T-cell (primary cell): Measurements from ENCODE around the gene GRID1. TPM values are rescaled to one million over a fixed set of nuclear protein-coding genes. Genes with fewer than 3 reads are reported as not detected.
"Not testable (repeated sequence)": the region's sequence is repeated elsewhere in the genome, so short reads cannot be mapped to it uniquely, and the experiment has no call there.

Experiments
- ATAC-seq, 4 experiments: fragments of 200-7000 bp in 3 of 4; fragments of 150-1000 bp in 1 of 4; cut with Tn5 transposase; replicated peaks in 1 of 4; 1 replicate in 3 of 4; 2 replicates in 1 of 4; pipeline ENCODE4 v1.10.0; 2021; ENCODE audit warnings: moderate library complexity in 3 of 4, mild to moderate bottlenecking in 2 of 4, moderate number of reproducible peaks in 1 of 4
- CTCF ChIA-PET, 2 donors: fragments of 300-600 bp; sonication (Branson Sonifier 250); formaldehyde crosslinking; loops; one replicate each; lab custom pipeline; 2022; ENCODE audit warnings: antibody characterized with exemption in 2 of 2; lab: Charles Lee
- POLR2A ChIA-PET, 2 donors: fragments of 300-600 bp; sonication (Branson Sonifier 250); formaldehyde crosslinking; loops; one replicate each; lab custom pipeline; 2022; ENCODE audit warnings: antibody characterized with exemption in 2 of 2; lab: Charles Lee
- DNase-seq, 35 experiments: peaks; one replicate each; pipeline versions ENCODE4 v3.0.0 to v3.0.0-alpha.2; 2013 to 2023
- H3K27ac ChIP-seq: one replicate; pipeline ENCODE4 v1.5.1; 2013; ENCODE audit warnings: low read length
- H3K27me3 ChIP-seq, 2 experiments: replicated peaks in 1 of 2; 1 replicate in 1 of 2; 2 replicates in 1 of 2; pipeline versions ENCODE4 v1.6.1 to v1.7.0; 2013; ENCODE audit warnings: low read length in 1 of 2, mixed read lengths in 1 of 2; ENCODE audit not compliant: control insufficient read depth in 2 of 2, insufficient read depth in 2 of 2; ENCODE audit errors: extremely low read depth in 1 of 2
- H3K36me3 ChIP-seq, 2 donors: 1 replicate in 1 of 2; 2 replicates in 1 of 2; pipeline versions ENCODE4 v1.6.1 to v1.7.0; 2013; ENCODE audit warnings: low read length in 1 of 2; ENCODE audit not compliant: control insufficient read depth in 2 of 2, insufficient read depth in 1 of 2; ENCODE audit errors: extremely low read depth in 1 of 2
- H3K4me1 ChIP-seq, 2 experiments: 1 replicate in 1 of 2; 2 replicates in 1 of 2; pipeline versions ENCODE4 v1.6.1 to v1.7.0; 2013; ENCODE audit warnings: low read length in 2 of 2, mixed read lengths in 1 of 2; ENCODE audit not compliant: insufficient read depth in 2 of 2, control insufficient read depth in 1 of 2; ENCODE audit errors: extremely low read depth in 1 of 2
- H3K4me3 ChIP-seq, 2 donors: 1 replicate in 1 of 2; 2 replicates in 1 of 2; pipeline versions ENCODE4 v1.5.1 to v1.7.0; 2013; ENCODE audit warnings: mild to moderate bottlenecking in 2 of 2, low read length in 1 of 2, moderate library complexity in 1 of 2; ENCODE audit not compliant: control insufficient read depth in 1 of 2; ENCODE audit errors: extremely low read depth in 1 of 2
- H3K9me3 ChIP-seq: 2 replicates; pipeline ENCODE4 v1.7.0; 2013
- H3K27ac Mint-ChIP-seq, 2 donors: one replicate each; pipeline ENCODE4 v1.8.0; 2020 to 2021; ENCODE audit warnings: mild to moderate bottlenecking in 2 of 2, mixed read lengths in 2 of 2
- H3K27me3 Mint-ChIP-seq, 2 donors: one replicate each; pipeline ENCODE4 v1.8.0; 2021 to 2022; ENCODE audit warnings: mixed read lengths in 2 of 2
- H3K36me3 Mint-ChIP-seq: one replicate; pipeline ENCODE4 v1.8.0; 2021; ENCODE audit warnings: mixed read lengths
- H3K4me1 Mint-ChIP-seq, 3 donors: one replicate each; pipeline ENCODE4 v1.8.0; 2020 to 2022; ENCODE audit warnings: mixed read lengths in 3 of 3, mild to moderate bottlenecking in 1 of 3
- H3K4me3 Mint-ChIP-seq, 3 donors: one replicate each; pipeline ENCODE4 v1.8.0; 2020 to 2022; ENCODE audit warnings: mild to moderate bottlenecking in 3 of 3, mixed read lengths in 3 of 3, moderate library complexity in 3 of 3
- H3K9me3 Mint-ChIP-seq, 3 donors: one replicate each; pipeline ENCODE4 v1.8.0; 2020 to 2022; ENCODE audit warnings: mixed read lengths in 3 of 3
- WGBS: methylation state at CpG from one replicate; pipeline ENCODE4 v1.1.5; 2013; ENCODE audit warnings: missing lambda C conversion rate; ENCODE audit not compliant: insufficient coverage; 5-methylcytosine and 5-hydroxymethylcytosine counted together
- total RNA-seq, 35 experiments: library from RNA in 6 of 35; stranded (reverse) in 6 of 35; fragments of 120-200 nt in 1 of 35; gene quantifications; one replicate each; pipeline versions ENCODE4 v1.2.1 to v1.2.4 and lab custom pipeline; 2013 to 2026

Gene GRID1
- total RNA-seq, 5 donors from 2014 or later (not counting 1 experiment from before 2014, with no cell fraction given) = 0.68 TPM; not detected in 4

DNA sequence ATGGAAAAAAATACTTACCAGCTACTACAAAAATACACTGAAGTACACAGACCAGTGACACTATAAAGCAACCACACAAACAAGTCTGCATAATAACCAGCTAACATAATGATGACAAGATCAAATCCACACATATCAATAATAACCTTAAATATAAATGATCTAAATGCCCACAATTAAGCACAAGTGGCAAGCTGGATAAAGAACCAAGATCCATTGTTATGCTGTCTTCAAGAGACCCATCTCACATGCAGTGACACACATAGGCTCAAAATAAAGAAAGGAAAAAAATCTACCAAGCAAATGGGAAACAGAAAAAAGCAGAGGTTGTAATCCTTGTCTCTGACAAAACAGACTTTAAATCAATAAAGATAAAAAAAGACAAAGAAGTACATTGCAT is 527.9 kb downstream of the GRID1 start:
- ATAC-seq, H3K9me3 ChIP-seq, H3K36me3 ChIP-seq, H3K27ac ChIP-seq, H3K27ac Mint-ChIP-seq, H3K36me3 Mint-ChIP-seq, H3K4me3 ChIP-seq, H3K4me3 Mint-ChIP-seq, POLR2A ChIA-PET, H3K27me3 ChIP-seq, DNase-seq, H3K4me1 Mint-ChIP-seq, CTCF ChIA-PET, H3K4me1 ChIP-seq: not testable (repeated sequence)
- peaks cover 31 to 48% (median 41%) of the 10 kb centered on the region in 3 donors for H3K9me3 Mint-ChIP-seq
- H3K27me3 Mint-ChIP-seq = peaks cover 0 to 11% of the 10 kb centered on the region in 2 donors

GRCh38 chr10:85832988-85833387 is 533.6 kb downstream of the GRID1 start:
- Mint-ChIP-seq H3K27me3 (peaks cover 0 to 8% of the 10 kb centered on the region in 2 donors), H3K9me3 (peaks cover 16 to 24% (median 22%) of the 10 kb centered on the region in 3 donors), H3K36me3 (no peaks in the 10 kb centered on the region), H3K4me3 (no peak overlapping the region), H3K27ac (no peak overlapping the region), H3K4me1 (no peaks in the 10 kb centered on the region)
- CTCF ChIA-PET = no interaction called here
- H3K27me3 ChIP-seq = peaks cover 0 to 5% of the 10 kb centered on the region in 2 experiments
- WGBS = 63% methylated on average over 1 of the region's 1 CpG
- no peak overlapping the region for H3K27ac ChIP-seq
- POLR2A ChIA-PET = no interaction called here
- ATAC-seq (no peak), DNase-seq (no peak)
- no peak overlapping the region for H3K4me3 ChIP-seq
- peaks cover 2% of the 10 kb centered on the region for H3K9me3 ChIP-seq
- H3K36me3 ChIP-seq = no peaks in the 10 kb centered on the region
- no peaks in the 10 kb centered on the region for H3K4me1 ChIP-seq

DNA sequence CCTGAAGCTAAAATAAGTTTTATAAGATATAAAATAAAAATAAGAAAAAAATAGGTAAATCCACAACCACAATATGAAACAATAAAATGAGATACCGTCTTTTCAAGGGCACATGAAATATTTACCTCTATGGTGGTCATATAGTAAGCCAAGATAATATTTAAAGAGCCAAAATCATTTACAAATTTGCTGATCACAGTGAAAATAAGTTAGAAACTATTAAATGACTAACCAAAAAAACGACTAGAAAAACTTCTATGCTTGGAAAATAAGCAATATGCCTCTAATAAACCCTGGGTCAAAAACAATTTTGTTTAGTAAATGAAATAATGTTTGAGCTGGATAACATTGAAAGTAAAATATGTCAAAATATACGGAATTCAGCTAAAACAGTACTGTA is 535.2 kb downstream of the GRID1 start:
- ChIA-PET CTCF (no interaction called here), POLR2A (no interaction called here)
- Mint-ChIP-seq H3K4me3 (no peak overlapping the region), H3K36me3 (no peaks in the 10 kb centered on the region), H3K27ac (no peak overlapping the region), H3K9me3 (peaks cover 13 to 20% (median 17%) of the 10 kb centered on the region in 3 donors), H3K4me1 (no peaks in the 10 kb centered on the region), H3K27me3 (peaks cover 10 to 11% of the 10 kb centered on the region in 2 donors)
- Histone ChIP-seq H3K9me3 (peaks cover 2% of the 10 kb centered on the region), H3K27ac (no peak overlapping the region), H3K36me3 (no peaks in the 10 kb centered on the region), H3K4me1 (no peaks in the 10 kb centered on the region), H3K27me3 (peaks cover 0 to 4% of the 10 kb centered on the region in 2 experiments), H3K4me3 (no peak overlapping the region)
- WGBS = no CpG with 5 or more reads among the region's 3 CpGs
- ATAC-seq (no peak), DNase-seq (no peak)

- ChIA-PET POLR2A (no interaction called here), CTCF (no interaction called here)
- Mint-ChIP-seq H3K27ac (no peak overlapping the region), H3K36me3 (no peaks in the 10 kb centered on the region), H3K9me3 (peaks cover 0 to 13% (median 3%) of the 10 kb centered on the region in 3 donors), H3K4me3 (no peak overlapping the region), H3K27me3 (peaks cover 10 to 11% of the 10 kb centered on the region in 2 donors), H3K4me1 (no peaks in the 10 kb centered on the region)
- DNase-seq (no peak), ATAC-seq (no peak)
- H3K9me3 ChIP-seq = peaks cover 2% of the 10 kb centered on the region
- no peaks in the 10 kb centered on the region for H3K4me1 ChIP-seq
- no peaks in the 10 kb centered on the region for H3K36me3 ChIP-seq
- no peak overlapping the region for H3K4me3 ChIP-seq
- 92% methylated on average over 4 of the region's 4 CpGs for WGBS
- H3K27ac ChIP-seq = no peak overlapping the region
- H3K27me3 ChIP-seq = peaks cover 0 to 8% of the 10 kb centered on the region in 2 experiments
These were observed 540.2 kb downstream of the GRID1 start for GRCh38 chr10:85826377-85826776.

DNA sequence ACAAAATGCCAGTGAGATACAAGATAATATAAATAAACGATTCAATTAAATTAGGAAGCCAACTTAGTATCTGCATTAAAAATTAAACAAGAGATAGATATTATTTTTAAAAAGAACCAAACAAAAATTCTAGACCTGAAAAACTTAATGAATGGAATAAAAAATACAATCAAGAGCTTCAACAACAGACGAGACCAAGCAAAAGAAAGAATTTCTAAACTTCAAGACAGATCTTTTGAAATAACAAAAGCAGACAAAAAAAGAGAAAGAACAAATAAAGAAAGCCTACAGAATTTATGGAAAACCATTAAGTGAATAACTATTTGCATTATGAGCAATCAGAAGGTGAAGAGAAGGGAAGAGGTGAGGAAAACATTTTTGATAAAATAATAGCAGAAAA is 555.2 kb downstream of the GRID1 start:
- Histone ChIP-seq H3K4me3 (no peak overlapping the region), H3K9me3 (peaks cover 5% of the 10 kb centered on the region), H3K4me1 (no peaks in the 10 kb centered on the region), H3K27ac (no peak overlapping the region), H3K36me3 (no peaks in the 10 kb centered on the region), H3K27me3 (no peaks in the 10 kb centered on the region)
- no peak for DNase-seq
- Mint-ChIP-seq H3K9me3 (peaks cover 15 to 30% (median 19%) of the 10 kb centered on the region in 3 donors), H3K4me1 (no peaks in the 10 kb centered on the region), H3K36me3 (peaks cover 6% of the 10 kb centered on the region), H3K4me3 (no peak overlapping the region), H3K27me3 (no peaks in the 10 kb centered on the region), H3K27ac (no peak overlapping the region)
- no peak for ATAC-seq
- ChIA-PET CTCF (no interaction called here), POLR2A (interaction anchor here in 1 of 2 donors (0.6 kb wide), 1 partner anchor 207 kb away, joined by 3 read pairs; no protein-coding TSS in a partner anchor)
- WGBS = no CpG with 5 or more reads among the region's 2 CpGs

- 88% methylated on average over 1 of the region's 1 CpG for whole genome bisulfite sequencing
- H3K27ac ChIP-seq = no peak overlapping the region
- no peak for ATAC-seq
- POLR2A ChIA-PET = no interaction called here
- H3K4me1 ChIP-seq = no peaks in the 10 kb centered on the region
- peaks cover 15 to 30% (median 19%) of the 10 kb centered on the region in 3 donors for H3K9me3 Mint-ChIP-seq
- H3K4me1 Mint-ChIP-seq = no peaks in the 10 kb centered on the region
- H3K4me3 ChIP-seq = no peak overlapping the region
- no peak overlapping the region for H3K4me3 Mint-ChIP-seq
- peaks cover 5% of the 10 kb centered on the region for H3K9me3 ChIP-seq
- CTCF ChIA-PET = no interaction called here
- no peaks in the 10 kb centered on the region for H3K27me3 ChIP-seq
- no peak for DNase-seq
- no peak overlapping the region for H3K27ac Mint-ChIP-seq
- no peaks in the 10 kb centered on the region for H3K27me3 Mint-ChIP-seq
- no peaks in the 10 kb centered on the region for H3K36me3 ChIP-seq
- peaks cover 6% of the 10 kb centered on the region for H3K36me3 Mint-ChIP-seq
These were observed 555.9 kb downstream of the GRID1 start for GRCh38 chr10:85810674-85811073.

DNA sequence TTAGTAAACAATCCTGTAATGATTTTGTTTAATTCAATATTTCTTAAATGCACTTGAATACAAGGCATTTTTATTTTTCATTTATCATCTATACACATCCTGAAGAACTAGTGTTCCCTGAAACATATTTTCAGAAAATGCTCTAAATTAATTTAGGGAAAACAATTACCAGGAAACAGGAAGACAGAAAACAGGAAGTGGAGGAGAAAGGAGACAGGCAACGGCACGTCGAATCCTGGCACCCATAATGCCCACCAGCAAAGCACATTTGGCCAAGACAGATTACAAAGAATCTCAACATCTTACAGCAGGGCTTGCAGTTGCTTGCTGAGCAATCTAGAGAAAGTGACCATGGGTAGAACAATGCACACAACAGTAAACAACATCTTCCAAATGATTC is 571.1 kb downstream of the GRID1 start:
- no CpG with 5 or more reads among the region's 3 CpGs for WGBS
- peaks cover 0 to 4% of the 10 kb centered on the region in 2 experiments for H3K27me3 ChIP-seq
- no peaks in the 10 kb centered on the region for H3K4me1 ChIP-seq
- H3K36me3 ChIP-seq = no peaks in the 10 kb centered on the region
- peaks cover 0 to 5% (median 0%) of the 10 kb centered on the region in 3 donors for H3K9me3 Mint-ChIP-seq
- DNase-seq (no peak), ATAC-seq (no peak)
- no peaks in the 10 kb centered on the region for H3K36me3 Mint-ChIP-seq
- H3K27me3 Mint-ChIP-seq = peaks cover 11 to 15% of the 10 kb centered on the region in 2 donors
- no peak overlapping the region for H3K27ac ChIP-seq
- ChIA-PET CTCF (no interaction called here), POLR2A (no interaction called here)
- no peak overlapping the region for H3K27ac Mint-ChIP-seq
- peaks cover 3 to 11% (median 4%) of the 10 kb centered on the region in 3 donors for H3K4me1 Mint-ChIP-seq
- H3K4me3 ChIP-seq = no peak overlapping the region
- H3K4me3 Mint-ChIP-seq = no peak overlapping the region
- H3K9me3 ChIP-seq = no peaks in the 10 kb centered on the region
